ENCODE results near the gene VGLL3. TPM values are rescaled to one million over a fixed set of nuclear protein-coding genes. Genes with fewer than 3 reads are reported as not detected.

VGLL3 gene
- total RNA-seq, 2 donors from 2014 or later: 0.03 to 0.17 TPM

DNA sequence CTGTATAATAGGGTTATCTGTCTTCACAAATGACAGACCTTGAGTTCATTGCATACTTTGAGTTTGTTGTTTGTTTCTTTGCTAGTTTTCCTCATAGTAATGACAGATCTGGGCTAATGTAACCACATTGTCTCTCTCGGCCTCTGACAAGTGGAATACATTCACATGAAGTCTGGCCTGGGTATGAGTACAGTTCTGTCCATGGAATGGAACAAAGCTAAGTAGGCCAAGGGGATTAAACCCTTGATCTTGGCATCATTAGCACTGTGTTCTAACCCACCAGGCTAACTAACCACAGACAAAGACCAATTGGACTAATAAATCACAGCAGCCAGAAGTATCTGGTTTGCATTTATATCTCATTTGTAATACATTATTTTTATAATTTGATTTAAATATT, 7.6 kb upstream of the VGLL3 start:
- no peak for ATAC-seq
- H3K9me3 ChIP-seq (ENCODE audit: control insufficient read depth, low read length, poor library complexity, severe bottlenecking): no peaks in the 10 kb centered on the region
- no peak for DNase-seq
- Mint-ChIP-seq H3K4me1 (no peaks in the 10 kb centered on the region), H3K27ac (no peak overlapping the region), H3K4me3 (no peak overlapping the region), H3K27me3 (no peaks in the 10 kb centered on the region), H3K36me3 (ENCODE audit: low read depth) (no peaks in the 10 kb centered on the region)

DNA sequence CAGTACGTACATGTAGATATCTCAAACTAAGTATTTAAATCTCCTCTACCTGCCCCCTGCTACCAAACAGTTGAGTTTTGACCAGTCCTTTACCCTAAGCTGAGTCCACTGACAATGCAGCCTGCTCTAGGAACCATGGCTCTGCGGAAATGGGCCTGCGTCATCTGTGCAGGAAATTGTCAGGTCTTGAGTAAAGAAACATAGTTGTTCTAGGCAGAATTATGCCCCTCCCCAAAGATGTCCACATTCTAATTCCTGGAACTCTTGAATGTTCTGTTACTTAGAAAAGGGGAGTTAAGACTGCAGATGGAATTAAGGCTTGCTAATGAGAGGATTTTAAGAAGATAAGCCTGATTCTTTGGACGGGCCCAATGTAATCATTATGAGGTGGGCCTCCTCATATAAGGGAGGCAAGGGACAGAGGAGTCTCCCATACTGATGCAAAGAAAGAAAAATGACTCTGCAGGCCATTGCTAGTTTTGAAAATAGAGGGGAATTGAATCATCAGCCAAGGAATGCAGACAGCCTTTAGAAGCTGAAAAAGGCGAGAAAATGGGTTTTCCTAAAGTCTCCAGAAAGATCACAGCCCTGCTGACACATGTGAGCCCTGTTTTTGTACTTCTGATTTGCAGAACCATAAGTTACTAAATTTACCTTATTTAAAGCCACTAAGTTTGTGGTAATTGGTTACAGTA, 5.5 kb upstream of the VGLL3 start:
- no peaks in the 10 kb centered on the region for H3K27me3 Mint-ChIP-seq

GRCh38 chr3:86995537-86995936, 4.6 kb upstream of the VGLL3 start:
- Mint-ChIP-seq H3K36me3 (ENCODE audit: low read depth) (no peaks in the 10 kb centered on the region), H3K4me3 (no peak overlapping the region), H3K27me3 (no peaks in the 10 kb centered on the region), H3K4me1 (no peaks in the 10 kb centered on the region), H3K27ac (no peak overlapping the region)
- ATAC-seq: no peak
- no peak for DNase-seq
- no peaks in the 10 kb centered on the region for H3K9me3 ChIP-seq (ENCODE audit: control insufficient read depth, low read length, poor library complexity, severe bottlenecking)

More for the DNA sequence above, 5.5 kb upstream of the VGLL3 start:
- no peak overlapping the region for H3K4me3 Mint-ChIP-seq
- no peak for ATAC-seq
- no peak for DNase-seq
- no peaks in the 10 kb centered on the region for H3K9me3 ChIP-seq (ENCODE audit: control insufficient read depth, low read length, poor library complexity, severe bottlenecking)
- no peaks in the 10 kb centered on the region for H3K4me1 Mint-ChIP-seq
- H3K27ac Mint-ChIP-seq: no peak overlapping the region
- no peaks in the 10 kb centered on the region for H3K36me3 Mint-ChIP-seq (ENCODE audit: low read depth)

DNA sequence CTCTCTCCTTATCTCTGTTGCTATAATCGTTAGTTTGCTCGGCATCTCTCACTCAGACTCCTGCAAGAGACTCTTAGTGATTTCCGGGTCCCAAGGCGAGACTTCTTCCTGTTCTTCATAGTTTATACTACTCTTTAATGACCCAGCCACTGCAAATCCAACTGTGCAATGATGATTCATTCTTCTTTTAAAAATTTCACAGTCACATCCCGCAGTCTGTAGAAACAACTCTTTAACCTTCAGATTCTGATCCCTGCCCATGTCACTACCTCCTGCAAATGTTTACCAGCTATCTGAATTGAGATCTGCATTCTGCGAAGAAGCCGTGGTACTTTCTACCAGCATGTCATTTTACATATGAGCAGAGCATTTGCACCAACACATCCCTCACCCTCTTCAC, 2.8 kb upstream of the VGLL3 start:
- no peaks in the 10 kb centered on the region for H3K9me3 ChIP-seq (ENCODE audit: control insufficient read depth, low read length, poor library complexity, severe bottlenecking)
- Mint-ChIP-seq H3K4me1 (no peaks in the 10 kb centered on the region), H3K4me3 (no peak overlapping the region), H3K27me3 (no peaks in the 10 kb centered on the region), H3K27ac (no peak overlapping the region), H3K36me3 (ENCODE audit: low read depth) (no peaks in the 10 kb centered on the region)
- ATAC-seq: no peak
- no peak for DNase-seq

DNA sequence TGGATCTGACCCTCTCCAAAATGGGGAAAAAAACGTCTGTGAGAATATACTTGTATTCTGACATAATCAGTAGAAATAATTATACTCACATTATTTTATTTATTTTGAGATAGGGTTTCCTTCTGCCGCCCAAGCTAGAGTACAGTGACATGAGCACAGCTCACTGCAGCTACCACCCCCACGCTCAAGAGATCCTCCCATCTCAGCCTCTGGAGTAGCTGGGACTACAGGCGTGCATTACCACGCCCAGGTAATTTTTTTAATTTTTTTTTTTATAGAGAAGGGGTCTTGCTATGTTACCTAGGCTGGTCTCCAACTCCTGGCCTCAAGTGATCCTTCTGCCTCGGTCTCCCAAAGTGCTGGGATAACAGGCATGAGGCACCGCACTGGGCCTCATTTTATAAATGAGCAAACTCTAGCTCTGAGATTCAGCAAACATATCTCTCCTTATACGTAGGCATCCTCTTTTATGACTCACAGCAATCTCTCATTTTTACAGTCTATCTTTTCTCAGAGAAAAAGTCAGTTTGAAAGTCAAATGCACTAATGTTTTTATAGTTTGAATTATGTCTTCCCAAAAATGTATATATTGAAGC, 989 bp upstream of the VGLL3 start:
- no peaks in the 10 kb centered on the region for H3K36me3 Mint-ChIP-seq (ENCODE audit: low read depth)
- H3K4me3 Mint-ChIP-seq: peak overlapping the region; percentile 13
- no peaks in the 10 kb centered on the region for H3K9me3 ChIP-seq (ENCODE audit: control insufficient read depth, low read length, poor library complexity, severe bottlenecking)
- ATAC-seq: no peak
- no peak for DNase-seq
- no peaks in the 10 kb centered on the region for H3K4me1 Mint-ChIP-seq
- H3K27me3 Mint-ChIP-seq: peaks cover 6% of the 10 kb centered on the region
- no peak overlapping the region for H3K27ac Mint-ChIP-seq

GRCh38 chr3:86991482-86991815, 500 bp upstream of the VGLL3 start:
- no peaks in the 10 kb centered on the region for H3K9me3 ChIP-seq (ENCODE audit: control insufficient read depth, low read length, poor library complexity, severe bottlenecking)
- ATAC-seq: no peak
- no peak overlapping the region for H3K27ac Mint-ChIP-seq
- peak overlapping the region; percentile 73 for H3K4me3 Mint-ChIP-seq
- peaks cover 6% of the 10 kb centered on the region for H3K27me3 Mint-ChIP-seq
- no peaks in the 10 kb centered on the region for H3K4me1 Mint-ChIP-seq
- no peak for DNase-seq
- H3K36me3 Mint-ChIP-seq (ENCODE audit: low read depth): no peaks in the 10 kb centered on the region

GRCh38 chr3:86990012-86990733, 776 bp downstream of the VGLL3 start:
- Mint-ChIP-seq H3K27ac (no peak overlapping the region), H3K4me3 (no peak overlapping the region), H3K27me3 (peaks cover 6% of the 10 kb centered on the region), H3K36me3 (ENCODE audit: low read depth) (no peaks in the 10 kb centered on the region), H3K4me1 (no peaks in the 10 kb centered on the region)
- DNase-seq (no peak), ATAC-seq (no peak)
- H3K9me3 ChIP-seq (ENCODE audit: control insufficient read depth, low read length, poor library complexity, severe bottlenecking): no peaks in the 10 kb centered on the region

DNA sequence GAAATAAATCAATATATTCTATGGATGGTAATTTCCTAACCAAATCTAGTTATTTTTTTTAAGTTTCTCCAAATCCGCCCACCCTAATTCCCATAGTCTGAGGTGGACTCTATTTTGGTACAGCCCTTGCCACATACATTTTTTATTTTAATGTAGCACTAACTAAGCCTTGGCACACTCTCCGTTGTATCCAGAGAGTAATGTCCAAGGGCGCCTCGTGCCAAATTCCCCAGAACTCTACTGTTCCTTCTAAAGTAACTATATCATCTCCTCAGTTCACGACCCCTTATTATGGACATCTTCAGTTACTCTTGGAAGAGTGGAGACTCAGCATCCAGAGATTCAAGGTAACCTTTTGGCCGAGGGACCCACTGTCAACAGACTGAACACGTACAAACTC, 1.3 kb downstream of the VGLL3 start:
- no peaks in the 10 kb centered on the region for H3K4me1 Mint-ChIP-seq
- H3K27me3 Mint-ChIP-seq: peaks cover 6% of the 10 kb centered on the region
- H3K27ac Mint-ChIP-seq: no peak overlapping the region
- no peaks in the 10 kb centered on the region for H3K36me3 Mint-ChIP-seq (ENCODE audit: low read depth)
- no peak for ATAC-seq
- no peak overlapping the region for H3K4me3 Mint-ChIP-seq
- no peak for DNase-seq
- H3K9me3 ChIP-seq (ENCODE audit: control insufficient read depth, low read length, poor library complexity, severe bottlenecking): no peaks in the 10 kb centered on the region

DNA sequence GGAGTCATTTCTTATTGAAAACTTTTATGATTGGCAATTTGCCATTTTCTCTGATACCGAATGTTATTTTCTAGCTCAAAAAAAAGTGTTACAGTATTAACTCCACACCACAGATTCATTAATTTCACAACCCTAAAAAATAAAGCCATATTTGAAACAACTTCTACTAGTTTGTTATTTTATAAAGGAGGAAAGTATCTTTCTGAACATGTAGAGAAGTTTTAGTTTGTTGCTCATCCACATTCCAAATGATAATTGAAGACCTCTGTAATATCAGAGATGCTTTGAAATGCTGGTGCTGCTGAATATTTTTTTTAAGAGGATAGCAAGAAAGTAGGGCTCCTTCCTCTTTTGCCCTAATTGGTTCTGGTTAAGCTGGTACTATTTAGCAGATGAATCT, 1.9 kb downstream of the VGLL3 start:
- Mint-ChIP-seq H3K36me3 (ENCODE audit: low read depth) (no peaks in the 10 kb centered on the region), H3K27me3 (peaks cover 6% of the 10 kb centered on the region), H3K4me3 (no peak overlapping the region), H3K27ac (no peak overlapping the region), H3K4me1 (no peaks in the 10 kb centered on the region)
- DNase-seq (no peak), ATAC-seq (no peak)
- H3K9me3 ChIP-seq (ENCODE audit: control insufficient read depth, low read length, poor library complexity, severe bottlenecking): no peaks in the 10 kb centered on the region

- Mint-ChIP-seq H3K27me3 (peaks cover 6% of the 10 kb centered on the region), H3K4me1 (no peaks in the 10 kb centered on the region), H3K4me3 (no peak overlapping the region), H3K27ac (no peak overlapping the region), H3K36me3 (ENCODE audit: low read depth) (no peaks in the 10 kb centered on the region)
- ATAC-seq: no peak
- no peak for DNase-seq
- no peaks in the 10 kb centered on the region for H3K9me3 ChIP-seq (ENCODE audit: control insufficient read depth, low read length, poor library complexity, severe bottlenecking)
These were observed 2.7 kb downstream of the VGLL3 start for GRCh38 chr3:86988235-86988634.

DNA sequence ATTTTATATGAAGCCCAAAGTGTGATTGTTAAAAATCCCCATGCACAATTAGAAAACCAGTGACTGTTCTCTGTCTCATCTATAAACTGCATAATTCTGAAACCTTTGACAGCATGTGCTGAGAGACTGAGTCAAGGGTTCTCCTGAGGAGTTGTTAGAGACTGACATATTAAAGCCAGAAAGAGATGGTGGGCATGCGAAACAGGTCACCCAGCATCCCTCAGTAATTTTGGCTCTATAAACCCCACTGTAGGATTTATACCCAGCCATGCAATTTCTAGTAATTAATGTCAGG, 3.6 kb downstream of the VGLL3 start:
- DNase-seq (no peak), ATAC-seq (no peak)
- Mint-ChIP-seq H3K36me3 (ENCODE audit: low read depth) (no peaks in the 10 kb centered on the region), H3K4me1 (no peaks in the 10 kb centered on the region), H3K4me3 (no peak overlapping the region), H3K27me3 (peaks cover 6% of the 10 kb centered on the region), H3K27ac (no peak overlapping the region)
- no peaks in the 10 kb centered on the region for H3K9me3 ChIP-seq (ENCODE audit: control insufficient read depth, low read length, poor library complexity, severe bottlenecking)

GRCh38 chr3:86986671-86987420, 4.1 kb downstream of the VGLL3 start:
- no peaks in the 10 kb centered on the region for H3K9me3 ChIP-seq (ENCODE audit: control insufficient read depth, low read length, poor library complexity, severe bottlenecking)
- Mint-ChIP-seq H3K36me3 (ENCODE audit: low read depth) (no peaks in the 10 kb centered on the region), H3K27ac (no peak overlapping the region), H3K4me3 (no peak overlapping the region), H3K4me1 (no peaks in the 10 kb centered on the region), H3K27me3 (peaks cover 6% of the 10 kb centered on the region)
- DNase-seq (no peak), ATAC-seq (no peak)

- no peaks in the 10 kb centered on the region for H3K36me3 Mint-ChIP-seq (ENCODE audit: low read depth)
- DNase-seq: no peak
- ATAC-seq: no peak
- no peak overlapping the region for H3K4me3 Mint-ChIP-seq
- H3K27me3 Mint-ChIP-seq: peaks cover 6% of the 10 kb centered on the region
- H3K4me1 Mint-ChIP-seq: no peaks in the 10 kb centered on the region
- no peak overlapping the region for H3K27ac Mint-ChIP-seq
- no peaks in the 10 kb centered on the region for H3K9me3 ChIP-seq (ENCODE audit: control insufficient read depth, low read length, poor library complexity, severe bottlenecking)
These were observed 5.6 kb downstream of the VGLL3 start for GRCh38 chr3:86985181-86985826.
